A549 (cell line): ENCODE measurements around the gene MGP. TPM values are rescaled to one million over a fixed set of nuclear protein-coding genes. Genes with fewer than 3 reads are reported as not detected.

ENCODE experiments used
- ATAC-seq, 2 experiments: fragments of 200-7000 bp in 1 of 2; fragments of >200 bp in 1 of 2; cut with Nextera tagmentation in 1 of 2; cut with Tn5 transposase in 1 of 2; 3 replicates each; pipeline versions ENCODE4 v1.8.0 to v1.9.1; 2018 to 2020; ENCODE audit warnings: mild to moderate bottlenecking in 1 of 2, moderate library complexity in 1 of 2
- CTCF ChIA-PET: fragments of 300-600 bp; sonication (Branson Sonifier 250); formaldehyde crosslinking; extraction: SDS; loops from one replicate; lab custom pipeline; 2021; ENCODE audit warnings: antibody characterized with exemption, inconsistent platforms; lab: Yijun Ruan, JAX
- POLR2A ChIA-PET: fragments of 350-600 bp; formaldehyde crosslinking; extraction: SDS; loops from one replicate; lab custom pipeline; 2021; ENCODE audit warnings: antibody characterized with exemption, inconsistent platforms; lab: Yijun Ruan, JAX
- DNase-seq, 2 experiments: peaks; one replicate each; pipeline versions ENCODE4 v3.0.0 to v3.0.0-alpha.2; 2011 to 2016; ENCODE audit warnings: low read depth in 1 of 2, low spot score in 1 of 2
- FAIRE-seq: peaks from 2 replicates; lab custom pipeline; 2011; peaks lifted over from hg19 to GRCh38; lab: Jason Lieb, UNC
- H3K27ac ChIP-seq, 2 experiments: fragments of >200 bp; sonication (Bioruptor Twin); formaldehyde crosslinking; 3 replicates each; pipeline ENCODE4 v1.5.1; 2016 to 2017
- H3K4me1 ChIP-seq: fragments of >200 bp; sonication (Bioruptor Twin); formaldehyde crosslinking; 3 replicates; pipeline ENCODE4 v1.6.1; 2016
- H3K4me2 ChIP-seq: fragments of >200 bp; sonication (Bioruptor Twin); formaldehyde crosslinking; 3 replicates; pipeline ENCODE4 v1.6.1; 2016
- H3K4me3 ChIP-seq: fragments of >200 bp; sonication (Bioruptor Twin); formaldehyde crosslinking; 3 replicates; pipeline ENCODE4 v1.5.1; 2016
- H3K9me3 ChIP-seq: fragments of >200 bp; sonication (Bioruptor Twin); formaldehyde crosslinking; 3 replicates; pipeline ENCODE4 v1.6.1; 2016
- ATOH8 ChIP-seq: fragments of 250-450 bp; sonication (Bioruptor Pico); IDR thresholded peaks from 2 replicates; pipeline ENCODE4 v1.5.0; 2020; ENCODE audit warnings: low read depth, mild to moderate bottlenecking, moderate library complexity
- CBX2 ChIP-seq: fragments of 200-600 bp; sonication (generic); IDR thresholded peaks from 2 replicates; pipeline ENCODE4 v1.6.1; 2016; ENCODE audit warnings: low read depth, mild to moderate bottlenecking, borderline replicate concordance
- CEBPB ChIP-seq, 2 experiments: fragments of >200 bp in 1 of 2; sonication (Bioruptor Twin) in 1 of 2; formaldehyde crosslinking in 1 of 2; IDR thresholded peaks; 2 replicates each; pipeline ENCODE4 v1.6.1; 2012 to 2016
- CHD4 ChIP-seq: fragments of 200-600 bp; sonication (generic); IDR thresholded peaks from 2 replicates; pipeline ENCODE4 v1.6.1; 2016; ENCODE audit warnings: antibody characterized with exemption, mild to moderate bottlenecking, borderline replicate concordance
- GATA3 ChIP-seq: IDR thresholded peaks from 2 replicates; pipeline ENCODE4 v1.6.1; 2012; ENCODE audit warnings: borderline replicate concordance
- HDAC2 ChIP-seq: fragments of 200-600 bp; sonication (generic); IDR thresholded peaks from 2 replicates; pipeline ENCODE4 v1.6.1; 2016
- HES2 ChIP-seq: fragments of >200 bp; sonication (Bioruptor Twin); formaldehyde crosslinking; IDR thresholded peaks from 2 replicates; pipeline ENCODE4 v1.6.1; 2016
- HOXA7 ChIP-seq: fragments of 250-450 bp; sonication (Bioruptor Pico); IDR thresholded peaks from 2 replicates; pipeline ENCODE4 v1.5.0; 2020; ENCODE audit warnings: mild to moderate bottlenecking, moderate library complexity
- HOXB5 ChIP-seq: fragments of 250-450 bp; sonication (Bioruptor Pico); IDR thresholded peaks from 2 replicates; pipeline ENCODE4 v1.5.0; 2020; ENCODE audit warnings: mild to moderate bottlenecking, moderate library complexity
- KDM5A ChIP-seq: fragments of 200-600 bp; sonication (generic); IDR thresholded peaks from 2 replicates; pipeline ENCODE4 v1.6.1; 2016; ENCODE audit warnings: antibody characterized with exemption, mild to moderate bottlenecking
- MAZ ChIP-seq: fragments of 150-350 bp; IDR thresholded peaks from 2 replicates; pipeline ENCODE4 v1.6.1; 2014; ENCODE audit warnings: antibody characterized with exemption, low read depth, low read length, borderline replicate concordance
- NFE2L2 ChIP-seq: fragments of 150-350 bp; conservative IDR thresholded peaks from 2 replicates; pipeline ENCODE4 v1.6.1; 2014; ENCODE audit warnings: low read length
- NR3C1 ChIP-seq: fragments of >200 bp; sonication (Bioruptor Twin); formaldehyde crosslinking; IDR thresholded peaks from 3 replicates; pipeline ENCODE4 v1.6.1; 2017
- PBX3 ChIP-seq: IDR thresholded peaks from 2 replicates; pipeline ENCODE4 v1.6.1; 2012
- PHF8 ChIP-seq: fragments of 200-600 bp; sonication (generic); IDR thresholded peaks from 2 replicates; pipeline ENCODE4 v1.6.1; 2016; ENCODE audit warnings: low read depth, mild to moderate bottlenecking, antibody characterized with exemption, moderate library complexity, borderline replicate concordance
- POLR2A ChIP-seq: IDR thresholded peaks from 2 replicates; pipeline ENCODE4 v1.6.1; 2012; ENCODE audit warnings: mild to moderate bottlenecking, low read length
- POLR2AphosphoS2 ChIP-seq: conservative IDR thresholded peaks from 2 replicates; pipeline ENCODE4 v1.6.1; 2012; ENCODE audit warnings: low read length, improper control_type of control experiment, inconsistent platforms
- RARB ChIP-seq: fragments of 250-450 bp; sonication (Bioruptor Pico); IDR thresholded peaks from 2 replicates; pipeline ENCODE4 v1.8.0; 2021; ENCODE audit warnings: mild to moderate bottlenecking, moderate library complexity
- RCOR1 ChIP-seq: fragments of 150-350 bp; IDR thresholded peaks from 2 replicates; pipeline ENCODE4 v1.6.1; 2014; ENCODE audit warnings: antibody characterized with exemption, low read length, low read depth
- SMC3 ChIP-seq: fragments of >200 bp; sonication (Bioruptor Twin); formaldehyde crosslinking; IDR thresholded peaks from 3 replicates; pipeline ENCODE4 v1.6.1; 2018; ENCODE audit warnings: inconsistent platforms
- SREBF2 ChIP-seq: fragments of 450-650 bp; IDR thresholded peaks from 2 replicates; pipeline ENCODE4 v1.6.1; 2014; ENCODE audit warnings: mild to moderate bottlenecking, moderate library complexity
- TP53 ChIP-seq: fragments of 250-450 bp; sonication (Bioruptor Pico); IDR thresholded peaks from 2 replicates; pipeline ENCODE4 v1.5.0; 2021; ENCODE audit warnings: mild to moderate bottlenecking, moderate library complexity
- ZFP36 ChIP-seq: fragments of 450-650 bp; IDR thresholded peaks from 2 replicates; pipeline ENCODE4 v1.6.1; 2014; ENCODE audit warnings: borderline replicate concordance; ENCODE audit not compliant: partially characterized antibody
- WGBS: methylation state at CpG from one replicate; pipeline ENCODE4 v1.1.6; 2017; ENCODE audit errors: missing lambda C conversion rate; 5-methylcytosine and 5-hydroxymethylcytosine counted together
- polyA plus RNA-seq, 4 experiments: library from polyadenylated mRNA; depleted of rRNA in 3 of 4; stranded (reverse); fragments of >200 nt; fragmentation: RNase III in 1 of 4; extraction: RNeasy Plus Mini Kit Qiagen cat#74134 plus additional on column Dnase treatment in 1 of 4; gene quantifications; 2 replicates in 3 of 4; 3 replicates in 1 of 4; pipeline ENCODE4 v1.2.3, GENCODE V29; 2011 to 2017
- TF ChIP-seq, protein P1 (sequence below): fragments of 200-600 bp; sonication (generic); IDR thresholded peaks from 2 replicates; pipeline ENCODE4 v1.6.1; 2016; ENCODE audit warnings: antibody characterized with exemption, mild to moderate bottlenecking, moderate library complexity

The MGP gene
- polyA plus RNA-seq, 2 of the 4 experiments (the other 2 are of a cell fraction) = 0.16 to 0.30 TPM

GRCh38 chr12:14844401-14844800 is 41.3 kb downstream of the MGP start:
- FAIRE-seq (no peak), ATAC-seq (no peak), DNase-seq (no peak)
- no peak overlapping the region for H3K4me2 ChIP-seq
- peaks cover 6% of the 10 kb centered on the region; the same call in 2 of the 3 replicates for H3K9me3 ChIP-seq
- no peak overlapping the region for H3K27ac ChIP-seq
- peaks cover 46% of the 10 kb centered on the region for H3K4me1 ChIP-seq
- POLR2A ChIA-PET = interaction anchor here (0.9 kb wide), 1 partner anchor 70 kb away, joined by 3 read pairs; a partner anchor contains a TSS
- TF ChIP-seq, protein P1, sequence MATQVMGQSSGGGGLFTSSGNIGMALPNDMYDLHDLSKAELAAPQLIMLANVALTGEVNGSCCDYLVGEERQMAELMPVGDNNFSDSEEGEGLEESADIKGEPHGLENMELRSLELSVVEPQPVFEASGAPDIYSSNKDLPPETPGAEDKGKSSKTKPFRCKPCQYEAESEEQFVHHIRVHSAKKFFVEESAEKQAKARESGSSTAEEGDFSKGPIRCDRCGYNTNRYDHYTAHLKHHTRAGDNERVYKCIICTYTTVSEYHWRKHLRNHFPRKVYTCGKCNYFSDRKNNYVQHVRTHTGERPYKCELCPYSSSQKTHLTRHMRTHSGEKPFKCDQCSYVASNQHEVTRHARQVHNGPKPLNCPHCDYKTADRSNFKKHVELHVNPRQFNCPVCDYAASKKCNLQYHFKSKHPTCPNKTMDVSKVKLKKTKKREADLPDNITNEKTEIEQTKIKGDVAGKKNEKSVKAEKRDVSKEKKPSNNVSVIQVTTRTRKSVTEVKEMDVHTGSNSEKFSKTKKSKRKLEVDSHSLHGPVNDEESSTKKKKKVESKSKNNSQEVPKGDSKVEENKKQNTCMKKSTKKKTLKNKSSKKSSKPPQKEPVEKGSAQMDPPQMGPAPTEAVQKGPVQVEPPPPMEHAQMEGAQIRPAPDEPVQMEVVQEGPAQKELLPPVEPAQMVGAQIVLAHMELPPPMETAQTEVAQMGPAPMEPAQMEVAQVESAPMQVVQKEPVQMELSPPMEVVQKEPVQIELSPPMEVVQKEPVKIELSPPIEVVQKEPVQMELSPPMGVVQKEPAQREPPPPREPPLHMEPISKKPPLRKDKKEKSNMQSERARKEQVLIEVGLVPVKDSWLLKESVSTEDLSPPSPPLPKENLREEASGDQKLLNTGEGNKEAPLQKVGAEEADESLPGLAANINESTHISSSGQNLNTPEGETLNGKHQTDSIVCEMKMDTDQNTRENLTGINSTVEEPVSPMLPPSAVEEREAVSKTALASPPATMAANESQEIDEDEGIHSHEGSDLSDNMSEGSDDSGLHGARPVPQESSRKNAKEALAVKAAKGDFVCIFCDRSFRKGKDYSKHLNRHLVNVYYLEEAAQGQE = no peak
- no peak for TF ChIP-seq CBX2
- no peak for TF ChIP-seq ATOH8
- no peak for TF ChIP-seq HES2
- no peak for TF ChIP-seq SREBF2
- TF ChIP-seq HOXA7 (CRISPR knock-in tag) = no peak
- TF ChIP-seq PHF8 = no peak
- no peak for TF ChIP-seq NR3C1
- no peak for TF ChIP-seq MAZ
- no peak for TF ChIP-seq POLR2A
- TF ChIP-seq HOXB5 = no peak
- TF ChIP-seq SMC3 = no peak
- no peak for TF ChIP-seq CEBPB (IDR thresholded peaks at IDR 0.05)
- TF ChIP-seq RARB (CRISPR knock-in tag) = no peak
- no peak for TF ChIP-seq ZFP36
- CTCF ChIA-PET = interaction anchor here (0.7 to 3.3 kb wide), 8 partner anchors 33 to 377 kb away, joined by 3 to 15 read pairs (median 6); partner anchors contain the start of gene RERG
- H3K4me3 ChIP-seq = no peak overlapping the region

DNA sequence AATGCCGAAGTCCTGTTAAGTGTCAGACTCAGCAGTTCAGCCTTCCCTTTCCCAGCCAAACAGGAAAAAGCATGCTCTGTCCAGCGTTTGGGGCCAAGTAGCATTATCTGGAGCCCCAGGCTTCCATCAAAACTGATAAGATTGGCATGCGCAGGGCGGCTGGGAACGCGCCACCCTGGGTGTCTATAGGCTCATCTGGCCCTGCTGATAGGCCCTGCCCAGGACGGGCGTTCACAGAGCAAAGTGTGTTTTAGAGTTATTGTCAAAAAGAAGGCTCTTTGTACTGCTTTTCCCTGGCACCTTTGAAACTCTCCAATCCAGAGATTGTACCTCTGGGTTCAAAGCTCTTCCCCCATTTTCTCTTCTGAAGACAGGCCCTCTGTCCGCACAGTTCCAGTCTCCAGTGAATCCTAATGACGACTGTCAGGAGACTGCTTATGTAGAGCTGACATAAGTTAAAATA is 42.2 kb downstream of the MGP start, which contains the start of gene ART4:
Gene ART4, minus strand, starts transcription at position 102 of the 463 bp plus-strand sequence. CDS start 413 bp downstream, outside the sequence.
- ATAC-seq (no peak), DNase-seq (no peak), FAIRE-seq (no peak)
- no peak for TF ChIP-seq GATA3
- no peak for TF ChIP-seq CBX2
- no peak for TF ChIP-seq HDAC2
- no peak for TF ChIP-seq RCOR1
- no peak for TF ChIP-seq KDM5A
- no peak for TF ChIP-seq TP53 (CRISPR knock-in tag)
- TF ChIP-seq POLR2AphosphoS2 = no peak
- no peak for TF ChIP-seq NFE2L2
- TF ChIP-seq CHD4 = no peak
- no peak for TF ChIP-seq PBX3
- Histone ChIP-seq H3K4me3 (no peak within 1 kb of the TSS), H3K27ac (peak within 1 kb of the TSS; percentile 80 to 86), H3K9me3 (peaks cover 11% of the 10 kb centered on the region; the same call in 2 of the 3 replicates), H3K4me1 (peaks cover 46% of the 10 kb centered on the region), H3K4me2 (peak within 1 kb of the TSS; percentile 65)
- ChIA-PET POLR2A (no interaction called here), CTCF (interaction anchor here (0.7 to 3.3 kb wide), 9 partner anchors 8 to 378 kb away, joined by 3 to 15 read pairs (median 5); partner anchors contain the start of gene RERG)
- 84% methylated on average over 10 of the region's 10 CpGs for WGBS
